ENCODE results near the gene KHNYN.

DNA sequence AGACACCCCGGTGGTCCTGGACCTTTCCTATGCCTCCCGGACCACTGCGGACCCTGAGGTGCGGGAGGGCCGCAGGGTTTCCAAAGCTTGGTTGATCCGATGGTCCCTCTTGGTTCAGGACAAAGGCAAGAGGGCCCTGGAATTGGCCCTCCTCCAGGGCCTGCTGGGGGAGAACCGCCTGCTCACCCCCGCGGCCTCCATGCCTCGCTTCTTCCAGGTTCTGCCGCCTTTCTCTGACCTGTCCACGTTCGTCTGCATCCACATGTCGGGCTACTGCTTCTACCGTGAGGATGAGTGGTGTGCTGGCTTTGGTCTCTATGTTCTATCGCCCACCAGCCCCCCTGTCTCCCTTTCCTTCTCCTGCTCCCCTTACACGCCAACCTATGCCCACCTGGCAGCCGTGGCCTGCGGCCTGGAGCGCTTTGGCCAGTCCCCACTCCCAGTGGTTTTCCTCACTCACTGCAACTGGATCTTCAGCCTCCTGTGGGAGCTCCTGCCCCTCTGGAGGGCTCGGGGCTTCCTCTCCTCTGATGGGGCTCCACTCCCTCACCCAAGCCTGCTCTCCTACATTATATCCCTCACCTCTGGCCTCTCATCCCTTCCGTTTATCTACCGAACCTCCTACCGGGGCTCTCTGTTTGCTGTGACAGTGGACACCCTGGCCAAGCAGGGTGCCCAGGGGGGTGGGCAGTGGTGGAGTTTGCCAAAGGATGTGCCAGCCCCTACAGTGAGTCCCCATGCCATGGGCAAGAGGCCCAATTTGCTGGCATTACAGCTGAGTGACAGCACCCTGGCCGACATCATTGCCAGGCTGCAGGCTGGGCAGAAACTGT is 14.1 kb upstream of the KHNYN start:
- no peak for TF ChIP-seq EZH2 (IDR thresholded peaks at IDR 0.05; ENCODE audit: borderline replicate concordance, low read depth, low read length, severe bottlenecking)
- TF ChIP-seq, protein P1, sequence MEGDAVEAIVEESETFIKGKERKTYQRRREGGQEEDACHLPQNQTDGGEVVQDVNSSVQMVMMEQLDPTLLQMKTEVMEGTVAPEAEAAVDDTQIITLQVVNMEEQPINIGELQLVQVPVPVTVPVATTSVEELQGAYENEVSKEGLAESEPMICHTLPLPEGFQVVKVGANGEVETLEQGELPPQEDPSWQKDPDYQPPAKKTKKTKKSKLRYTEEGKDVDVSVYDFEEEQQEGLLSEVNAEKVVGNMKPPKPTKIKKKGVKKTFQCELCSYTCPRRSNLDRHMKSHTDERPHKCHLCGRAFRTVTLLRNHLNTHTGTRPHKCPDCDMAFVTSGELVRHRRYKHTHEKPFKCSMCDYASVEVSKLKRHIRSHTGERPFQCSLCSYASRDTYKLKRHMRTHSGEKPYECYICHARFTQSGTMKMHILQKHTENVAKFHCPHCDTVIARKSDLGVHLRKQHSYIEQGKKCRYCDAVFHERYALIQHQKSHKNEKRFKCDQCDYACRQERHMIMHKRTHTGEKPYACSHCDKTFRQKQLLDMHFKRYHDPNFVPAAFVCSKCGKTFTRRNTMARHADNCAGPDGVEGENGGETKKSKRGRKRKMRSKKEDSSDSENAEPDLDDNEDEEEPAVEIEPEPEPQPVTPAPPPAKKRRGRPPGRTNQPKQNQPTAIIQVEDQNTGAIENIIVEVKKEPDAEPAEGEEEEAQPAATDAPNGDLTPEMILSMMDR (IDR thresholded peaks at IDR 0.05; ENCODE audit: borderline replicate concordance, extremely low read depth, low read length, poor library complexity, severe bottlenecking): no peak
